RKO (cell line): Measurements from ENCODE around the gene ENTPD6.
"Not testable (repeated sequence)": the region's sequence is repeated elsewhere in the genome, so short reads cannot be mapped to it uniquely, and the experiment has no call there.

Experiments used
- DNase-seq: peaks from one replicate; pipeline ENCODE4 v3.0.0-alpha.2; 2016; ENCODE audit warnings: low spot score

Gene ENTPD6

DNA sequence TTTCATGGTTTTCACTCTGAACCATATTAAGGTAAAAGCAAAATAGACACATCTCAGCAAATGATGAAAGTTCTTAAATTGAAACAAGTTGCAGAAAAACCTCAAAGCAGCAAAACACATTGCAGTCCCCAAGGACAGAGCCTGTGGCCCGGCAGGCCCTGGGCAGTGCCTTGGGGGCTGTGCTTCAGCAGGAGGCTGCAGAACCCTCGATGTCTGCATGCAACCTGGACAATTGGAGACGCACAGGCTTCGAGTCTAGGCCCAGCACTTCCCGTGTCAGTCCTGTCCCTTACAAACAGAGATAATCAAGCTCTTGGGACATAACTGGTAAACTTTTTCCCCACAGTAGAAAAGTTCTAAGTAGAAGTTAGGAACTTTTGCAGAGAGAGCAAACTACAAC, 61.6 kb downstream of the ENTPD6 start:
- DNase-seq = no peak

DNA sequence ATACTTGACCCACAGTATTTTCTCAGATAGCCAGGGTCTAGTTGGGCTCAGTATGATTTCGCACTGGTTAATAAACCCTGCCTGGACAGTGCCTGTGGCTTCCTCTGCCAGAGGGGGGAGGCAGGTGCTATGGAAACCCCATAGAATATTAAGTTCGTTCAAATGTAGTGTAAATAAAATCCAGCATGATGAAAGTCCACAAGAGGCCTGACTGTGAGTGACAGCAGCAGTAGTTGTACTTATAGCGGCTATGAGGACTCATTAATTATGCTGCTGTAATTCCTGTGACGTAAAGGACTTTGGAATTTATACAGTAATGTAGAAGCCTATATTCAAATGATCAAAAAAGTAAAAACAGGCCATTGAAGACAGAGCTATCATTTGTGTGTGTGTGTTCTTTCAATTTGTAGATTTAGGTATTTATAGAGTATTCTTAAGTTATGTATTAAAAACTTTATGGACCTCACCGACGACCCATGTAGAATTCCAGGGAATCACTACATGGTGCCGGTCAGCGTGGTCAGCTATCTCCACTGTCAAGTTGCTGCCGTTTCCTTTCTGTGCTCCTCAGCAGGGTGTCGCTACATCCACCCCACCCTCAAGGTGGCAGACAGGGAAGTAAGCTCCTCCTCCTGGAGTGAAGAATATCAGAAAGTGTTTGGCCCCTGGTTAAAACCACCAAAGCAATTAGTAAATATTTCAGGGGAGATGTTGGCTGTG, 62.4 kb downstream of the ENTPD6 start:
- DNase-seq = no peak

GRCh38 chr20:25258476-25258805, 62.9 kb downstream of the ENTPD6 start:
- DNase-seq = no peak

DNA sequence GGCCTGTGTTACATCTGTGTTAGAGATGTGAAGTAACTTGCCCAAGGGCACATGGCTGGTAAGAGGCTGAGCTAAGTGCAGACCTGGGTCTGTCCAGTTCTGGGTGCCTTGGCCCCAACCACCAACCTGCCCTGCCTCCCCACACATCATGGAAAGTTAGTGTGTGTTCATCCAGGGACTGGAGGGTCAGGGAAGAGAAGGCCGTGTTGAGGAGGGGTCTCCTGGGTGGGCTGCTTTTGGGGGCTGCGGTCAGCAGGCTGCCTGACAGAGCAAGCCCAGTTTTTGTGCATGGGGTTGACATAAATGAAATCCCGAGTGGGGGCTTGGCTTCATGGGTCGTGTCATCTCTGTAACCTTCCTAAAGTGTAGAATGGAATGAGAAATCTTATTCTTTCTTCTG, 63.3 kb downstream of the ENTPD6 start:
- no peak for DNase-seq

DNA sequence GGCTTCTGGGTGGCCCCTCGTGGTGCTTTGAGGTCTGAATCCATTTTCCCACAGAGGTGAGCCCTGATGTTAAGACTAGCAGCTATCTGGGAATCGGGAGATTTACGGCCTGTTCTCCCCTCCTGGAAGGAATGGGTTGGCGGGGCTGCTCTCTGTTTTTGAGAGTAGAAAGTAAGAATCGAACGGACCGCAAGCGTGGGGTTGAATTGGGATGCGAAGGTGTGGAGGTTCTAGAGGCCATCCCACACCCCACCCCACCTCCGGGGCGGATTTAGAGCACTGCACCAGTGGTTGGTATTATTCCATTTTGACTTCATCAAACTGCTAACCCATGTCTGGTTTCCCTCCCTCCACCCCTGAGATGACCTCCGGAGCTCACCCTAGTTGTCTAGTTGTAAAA, 63.8 kb downstream of the ENTPD6 start:
- no peak for DNase-seq

DNA sequence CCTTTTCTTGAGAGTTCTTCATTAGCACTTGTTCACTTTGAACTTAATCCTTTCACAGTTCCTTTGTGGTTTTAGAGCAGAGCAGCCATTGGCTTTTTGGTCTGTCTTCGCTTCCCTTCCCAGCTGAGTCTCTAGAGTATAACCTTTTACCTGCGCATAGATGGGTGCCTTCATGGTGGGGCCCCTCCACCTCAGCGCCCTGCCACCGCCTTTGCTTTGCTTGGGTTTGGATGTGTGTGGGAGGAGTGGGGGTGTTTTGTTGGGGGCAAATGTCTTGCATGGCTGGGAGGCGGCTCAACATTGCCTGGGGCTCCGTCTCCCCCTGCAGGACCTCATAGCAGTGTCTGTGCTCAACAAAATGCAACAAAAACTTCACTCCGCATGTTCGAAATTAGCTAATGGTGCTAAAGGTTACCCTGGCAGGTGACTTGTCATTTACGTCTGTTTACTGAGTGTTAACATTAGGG, 64.3 kb downstream of the ENTPD6 start:
- no peak for DNase-seq

DNA sequence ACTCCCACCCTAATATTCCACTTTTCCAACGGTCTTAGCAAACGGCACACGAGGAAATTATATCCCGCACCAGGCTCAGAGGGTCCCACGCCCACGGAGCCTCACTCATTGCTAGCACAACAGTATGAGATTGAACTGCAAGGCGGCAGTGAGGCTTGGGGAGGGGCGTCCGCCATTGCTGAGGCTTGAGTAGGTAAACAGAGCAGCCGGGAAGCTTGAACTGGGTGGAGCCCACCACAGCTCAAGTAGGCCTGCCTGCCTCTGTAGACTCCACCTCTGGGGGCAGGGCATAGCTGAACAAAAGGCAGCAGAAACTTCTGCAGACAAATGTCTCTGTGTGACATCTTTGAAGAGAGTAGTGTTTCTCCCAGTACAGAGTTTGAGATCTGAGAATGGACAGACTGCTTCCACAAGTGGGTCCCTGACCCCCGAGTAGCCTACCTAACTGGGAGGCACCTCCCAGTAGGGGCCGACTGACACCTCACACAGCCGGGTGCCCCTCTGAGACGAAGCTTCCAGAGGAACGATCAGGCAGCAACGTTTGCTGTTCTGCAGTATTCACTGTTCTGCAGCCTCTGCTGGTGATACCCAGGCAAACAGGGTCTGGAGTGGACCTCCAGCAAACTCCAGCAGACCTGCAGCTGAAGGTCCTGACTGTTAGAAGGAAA, 65.4 kb downstream of the ENTPD6 start:
- DNase-seq = not testable (repeated sequence)

DNA sequence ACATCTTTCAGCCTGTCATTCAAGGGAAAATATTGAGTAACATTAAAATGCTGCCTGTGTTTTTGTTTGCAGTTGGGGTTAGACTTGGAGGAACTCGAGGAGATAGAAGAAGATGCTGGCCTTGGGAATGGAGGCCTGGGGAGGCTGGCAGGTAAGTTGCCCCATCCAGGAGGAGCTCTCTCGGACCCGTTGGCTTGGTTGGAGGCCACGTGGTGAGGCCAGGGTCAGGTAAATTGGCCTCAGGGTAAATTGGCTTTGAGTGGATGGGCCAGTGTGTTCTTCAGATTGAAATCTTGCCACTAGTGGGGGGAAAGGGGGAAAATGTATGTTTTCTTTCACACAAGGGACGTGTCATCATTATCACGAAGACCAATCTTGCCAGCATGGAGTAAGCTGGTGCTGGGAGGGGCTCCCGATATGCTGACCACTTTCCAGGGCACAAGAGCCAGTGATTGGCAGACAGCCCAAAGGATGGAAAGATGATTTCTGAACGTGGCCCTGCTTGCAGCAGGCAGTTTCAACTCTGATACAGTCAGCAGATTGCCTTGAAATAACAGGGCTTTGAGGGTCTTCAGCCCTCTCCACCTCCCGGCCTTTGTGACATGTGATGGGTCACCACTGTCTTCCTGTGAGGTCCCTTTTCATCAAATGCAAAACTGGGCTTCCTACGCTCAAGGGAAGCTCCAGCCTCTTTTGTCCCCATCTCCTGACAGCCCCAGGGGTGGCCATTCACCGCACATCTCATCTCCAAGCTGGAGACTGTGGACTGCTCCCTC, 73.7 kb downstream of the ENTPD6 start:
- DNase-seq = no peak

DNA sequence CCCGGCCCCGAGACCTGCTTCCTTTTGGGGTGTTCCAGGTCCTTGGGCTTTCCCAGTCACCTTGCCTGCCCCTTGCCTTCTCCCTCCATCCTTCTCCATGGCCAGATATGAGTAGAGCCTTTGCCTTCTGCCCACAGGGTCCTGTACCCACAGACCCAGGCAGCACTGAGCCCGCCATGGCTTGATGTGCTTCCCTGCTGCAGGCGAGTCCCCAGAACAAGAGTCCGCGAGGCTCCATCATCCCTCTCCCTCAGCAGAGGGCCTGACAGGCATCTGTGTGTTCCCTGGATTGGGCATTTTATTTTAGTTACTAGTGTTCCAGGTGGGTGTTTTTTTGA, 74.3 kb downstream of the ENTPD6 start:
- DNase-seq = no peak

GRCh38 chr20:25270829-25271251, 75.3 kb downstream of the ENTPD6 start:
- no peak for DNase-seq

DNA sequence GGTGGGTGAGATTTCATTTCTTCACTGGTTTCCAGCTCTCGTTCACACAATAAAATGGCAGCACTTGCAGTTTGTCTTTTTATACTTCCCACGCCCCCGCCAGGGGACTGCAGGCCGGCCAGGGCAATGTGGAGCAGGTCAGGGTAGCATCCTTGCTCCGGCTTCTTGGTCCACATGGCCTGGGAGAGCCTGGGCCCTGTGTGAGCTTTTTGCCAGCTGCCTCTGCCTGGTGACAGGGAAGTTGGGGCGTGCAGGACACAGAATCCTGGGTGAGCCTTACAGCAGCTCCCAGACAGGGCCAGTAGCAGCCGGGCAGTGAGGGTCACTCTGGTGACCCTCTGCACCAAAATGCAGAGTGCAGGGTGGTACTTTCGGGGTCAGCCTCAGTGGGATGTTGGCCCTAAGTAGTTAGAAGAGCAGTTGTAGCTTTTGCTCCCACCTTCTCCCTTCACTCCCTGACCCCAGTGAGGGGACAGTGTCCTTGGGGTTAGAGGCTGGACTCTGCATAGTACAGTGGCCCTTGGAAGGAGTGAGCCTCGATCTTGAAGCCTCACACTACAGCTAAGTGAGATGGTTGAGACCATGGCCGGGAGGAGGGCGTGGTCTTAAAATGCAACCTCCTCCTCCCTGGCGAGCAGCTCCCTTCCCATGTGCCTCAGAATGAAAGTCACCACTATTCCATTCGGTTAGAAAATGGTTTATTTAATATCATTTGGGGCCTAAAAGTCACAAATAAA, 76.1 kb downstream of the ENTPD6 start:
- no peak for DNase-seq

GRCh38 chr20:25272223-25273000, 76.9 kb downstream of the ENTPD6 start:
- DNase-seq = no peak

DNA sequence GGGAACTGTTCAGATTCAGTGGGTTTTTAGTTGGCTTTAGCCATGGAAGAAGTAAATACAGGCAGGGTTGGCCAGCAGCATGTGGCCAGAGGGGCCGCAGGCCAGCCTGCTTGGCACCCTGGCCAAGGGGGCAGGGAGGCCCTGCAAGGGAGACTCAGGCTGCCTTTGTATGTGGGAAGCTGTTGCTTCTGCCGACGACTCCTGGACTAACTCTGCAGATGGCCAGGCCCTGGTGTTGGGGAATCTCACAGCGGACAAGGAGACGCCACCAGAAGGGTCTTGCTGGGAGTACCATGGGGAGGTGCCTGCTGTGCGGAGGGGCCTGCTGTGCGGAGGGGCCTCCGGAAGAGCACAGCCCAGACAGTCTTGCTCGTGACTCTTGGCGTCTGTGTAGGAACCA, 77.5 kb downstream of the ENTPD6 start:
- DNase-seq = no peak

DNA sequence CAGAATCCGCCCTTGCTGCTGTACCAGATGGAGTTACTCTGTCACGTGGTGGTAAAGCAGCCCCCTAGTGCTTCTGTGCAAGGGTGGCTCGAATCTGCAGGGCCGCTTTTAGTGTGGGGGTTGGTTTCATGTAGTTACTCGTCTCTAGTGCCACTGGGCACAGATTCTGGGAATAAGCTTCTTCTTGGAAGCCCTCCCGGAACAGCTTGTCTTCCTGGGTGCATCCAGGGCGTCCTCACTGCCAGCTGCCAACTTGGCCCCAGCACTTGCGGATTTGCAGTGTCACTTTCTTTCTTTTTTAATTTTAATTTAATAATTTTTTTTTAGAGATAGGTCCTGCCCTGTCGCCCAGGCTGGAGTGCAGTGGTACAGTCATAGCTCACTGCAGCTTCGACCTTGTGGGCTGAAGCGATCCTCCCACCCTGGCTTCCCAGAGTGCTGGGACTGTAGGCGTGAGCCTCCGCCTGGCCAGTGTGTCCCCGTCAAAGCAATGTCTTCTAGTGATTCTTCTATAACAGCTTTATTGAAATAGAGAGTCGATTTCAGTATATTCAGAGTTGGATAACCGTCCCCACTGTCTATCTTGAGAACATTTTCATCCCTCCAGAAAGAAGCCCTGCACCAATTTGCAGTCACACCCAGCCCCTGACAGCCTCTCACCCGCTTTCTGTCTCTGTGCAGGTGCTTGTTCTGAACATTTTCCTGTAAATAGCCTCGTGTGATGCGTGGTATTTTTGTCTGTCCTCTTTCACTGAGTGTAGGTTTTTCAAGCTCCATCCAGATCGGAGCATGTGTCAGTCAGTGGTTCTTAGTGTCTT, 78.2 kb downstream of the ENTPD6 start:
- DNase-seq = no peak

DNA sequence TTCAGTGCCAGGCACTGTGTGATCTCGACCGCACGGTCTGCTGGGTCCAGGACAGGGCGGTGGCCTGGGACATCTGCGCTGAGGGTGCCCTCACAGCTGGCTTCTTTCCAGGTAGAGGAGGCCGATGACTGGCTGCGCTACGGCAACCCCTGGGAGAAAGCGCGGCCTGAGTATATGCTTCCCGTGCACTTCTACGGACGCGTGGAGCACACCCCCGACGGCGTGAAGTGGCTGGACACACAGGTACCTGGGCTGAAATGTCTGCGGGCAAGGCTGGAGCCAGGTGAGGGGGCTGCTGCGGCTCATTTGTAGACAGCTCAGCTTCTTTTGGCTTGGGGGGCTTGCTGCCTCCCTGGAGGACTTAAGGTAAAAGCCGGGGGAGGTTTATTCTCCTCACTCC, 79.0 kb downstream of the ENTPD6 start:
- DNase-seq = no peak

DNA sequence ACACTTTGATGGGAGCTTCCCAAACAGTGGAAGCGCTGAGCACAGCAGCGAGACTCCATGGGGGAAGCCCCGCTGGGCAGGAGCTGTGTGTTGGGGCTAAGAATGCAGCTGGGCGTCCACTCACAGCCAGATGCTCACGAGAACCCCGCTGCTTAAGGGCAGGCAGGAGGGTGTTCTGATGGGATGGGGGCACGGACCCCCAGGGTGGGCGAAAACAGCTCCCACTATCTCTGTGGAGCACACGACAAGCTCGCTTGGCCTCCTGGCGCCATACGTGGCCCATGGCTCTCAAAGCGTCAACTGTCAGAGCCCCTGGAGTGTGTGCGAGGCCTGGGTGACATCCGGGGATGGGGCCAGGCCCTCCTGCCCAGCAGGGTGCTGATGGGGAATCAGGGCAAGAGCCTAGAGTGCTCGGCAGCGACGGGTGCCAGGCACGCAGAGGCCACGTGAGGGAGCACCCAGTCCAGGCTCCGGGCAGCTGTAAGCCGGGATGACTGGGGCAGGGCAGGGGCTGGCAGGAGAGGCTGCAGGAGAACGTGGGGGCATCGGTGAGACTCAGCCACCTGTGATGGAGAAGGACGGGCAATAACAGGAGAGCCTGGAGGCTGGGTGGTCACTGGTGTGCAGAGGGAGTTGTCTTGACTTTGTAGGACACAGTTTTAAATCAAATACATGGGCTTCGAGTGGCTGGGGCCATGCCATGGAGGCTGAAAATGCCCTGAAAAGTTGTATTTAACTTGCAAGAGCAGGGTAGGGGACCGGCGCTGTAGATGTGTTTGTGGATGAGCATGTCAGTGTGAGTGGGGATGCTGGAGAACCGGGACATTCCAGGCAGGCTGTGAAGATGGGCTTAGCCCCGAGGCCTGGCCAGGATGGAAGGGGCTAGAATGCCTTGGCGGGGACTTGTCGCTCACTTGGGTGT, 79.6 kb downstream of the ENTPD6 start:
- DNase-seq = no peak

DNA sequence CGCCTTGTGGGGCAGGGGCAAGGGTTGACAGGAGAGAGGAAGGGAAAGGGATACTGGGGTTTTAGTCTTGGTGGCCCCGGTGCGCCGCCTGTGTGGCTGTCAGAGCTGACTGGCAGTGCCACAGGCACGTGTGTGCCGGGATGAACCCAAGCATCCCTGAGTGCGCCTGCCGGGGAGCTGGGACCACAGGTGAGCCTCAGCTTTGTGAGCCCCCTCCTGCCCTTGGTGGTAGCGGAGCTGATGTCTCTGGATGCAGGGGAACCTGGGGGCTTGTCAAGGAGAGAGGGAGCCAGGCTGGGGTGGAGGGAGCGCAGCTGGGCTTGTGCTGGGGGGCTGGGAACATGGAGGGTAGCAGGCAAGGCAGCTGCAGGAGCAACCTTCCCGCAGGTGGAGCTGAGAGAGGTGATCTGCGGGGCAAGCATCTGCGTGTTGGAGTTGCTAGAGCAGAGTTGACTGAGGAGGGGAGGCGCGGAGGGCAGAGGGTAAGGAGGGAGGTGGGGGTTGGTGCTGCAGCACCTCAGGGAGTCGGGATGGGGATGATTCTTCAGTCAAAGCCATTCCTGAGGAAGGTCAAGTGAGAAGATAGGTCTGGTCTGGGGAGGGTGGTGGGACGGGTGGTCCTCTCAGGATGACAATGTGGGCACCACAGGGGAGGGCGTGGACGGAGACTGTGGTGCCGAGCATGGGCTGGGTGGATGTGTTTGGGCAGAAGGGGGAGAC, 80.5 kb downstream of the ENTPD6 start:
- DNase-seq = no peak
